Measurements from ENCODE around the gene PROCA1. TPM values are rescaled to one million over a fixed set of nuclear protein-coding genes. Genes with fewer than 3 reads are reported as not detected.
A peak's percentile ranks its signal among the peaks of the same experiment; 100 is the strongest.

Gene PROCA1
- total RNA-seq, 2 donors from 2014 or later: not detected

DNA sequence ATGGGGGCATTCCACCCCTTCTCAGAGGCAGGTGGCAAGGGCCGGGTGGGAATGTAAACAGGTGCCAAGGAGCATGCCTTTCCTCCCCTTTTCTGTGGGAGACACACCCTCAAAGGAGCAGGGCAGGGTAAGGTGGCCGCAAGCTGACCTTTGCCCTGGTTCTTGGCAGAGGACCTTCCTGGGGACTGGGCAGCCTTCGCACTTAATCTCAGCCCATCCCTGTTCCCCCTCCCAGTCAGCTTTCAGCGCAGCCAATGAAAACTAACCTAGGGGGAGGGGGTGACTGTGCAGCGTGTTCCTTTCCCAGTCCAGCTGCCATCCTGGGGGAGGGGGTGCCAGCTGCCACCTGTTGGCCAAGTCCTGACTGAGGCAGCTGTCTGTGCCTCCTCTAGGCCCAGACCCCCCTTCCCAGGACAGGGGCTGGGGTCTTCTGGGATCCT, 34.9 kb upstream of the PROCA1 start:
- Histone ChIP-seq H3K27ac (peak overlapping the region; percentile 93 to 98 (median 94)), H3K4me1 (peaks cover 71% of the 10 kb centered on the region), H3K27me3 (no peaks in the 10 kb centered on the region), H3K9me3 (no peaks in the 10 kb centered on the region), H3K36me3 (replicated peaks in 1 of 2; ENCODE audit: insufficient read depth in 1 of 2, low read depth in 2 of 2) (peaks cover 0 to 7% of the 10 kb centered on the region in 2 donors), H3K4me3 (no peak overlapping the region)
- 4 to 20% methylated on average over 1 to 5 of the region's 5 CpGs for WGBS, 2 donors
- no peak for TF ChIP-seq POLR2A (IDR thresholded peaks at IDR 0.05)
- TF ChIP-seq, protein P1, sequence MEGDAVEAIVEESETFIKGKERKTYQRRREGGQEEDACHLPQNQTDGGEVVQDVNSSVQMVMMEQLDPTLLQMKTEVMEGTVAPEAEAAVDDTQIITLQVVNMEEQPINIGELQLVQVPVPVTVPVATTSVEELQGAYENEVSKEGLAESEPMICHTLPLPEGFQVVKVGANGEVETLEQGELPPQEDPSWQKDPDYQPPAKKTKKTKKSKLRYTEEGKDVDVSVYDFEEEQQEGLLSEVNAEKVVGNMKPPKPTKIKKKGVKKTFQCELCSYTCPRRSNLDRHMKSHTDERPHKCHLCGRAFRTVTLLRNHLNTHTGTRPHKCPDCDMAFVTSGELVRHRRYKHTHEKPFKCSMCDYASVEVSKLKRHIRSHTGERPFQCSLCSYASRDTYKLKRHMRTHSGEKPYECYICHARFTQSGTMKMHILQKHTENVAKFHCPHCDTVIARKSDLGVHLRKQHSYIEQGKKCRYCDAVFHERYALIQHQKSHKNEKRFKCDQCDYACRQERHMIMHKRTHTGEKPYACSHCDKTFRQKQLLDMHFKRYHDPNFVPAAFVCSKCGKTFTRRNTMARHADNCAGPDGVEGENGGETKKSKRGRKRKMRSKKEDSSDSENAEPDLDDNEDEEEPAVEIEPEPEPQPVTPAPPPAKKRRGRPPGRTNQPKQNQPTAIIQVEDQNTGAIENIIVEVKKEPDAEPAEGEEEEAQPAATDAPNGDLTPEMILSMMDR (IDR thresholded peaks at IDR 0.05): no peak
- ATAC-seq (peak; percentile 56), DNase-seq (peak; percentile 83 to 93 (median 92))
- intact Hi-C loops (cut with DNase I): no loop called here

DNA sequence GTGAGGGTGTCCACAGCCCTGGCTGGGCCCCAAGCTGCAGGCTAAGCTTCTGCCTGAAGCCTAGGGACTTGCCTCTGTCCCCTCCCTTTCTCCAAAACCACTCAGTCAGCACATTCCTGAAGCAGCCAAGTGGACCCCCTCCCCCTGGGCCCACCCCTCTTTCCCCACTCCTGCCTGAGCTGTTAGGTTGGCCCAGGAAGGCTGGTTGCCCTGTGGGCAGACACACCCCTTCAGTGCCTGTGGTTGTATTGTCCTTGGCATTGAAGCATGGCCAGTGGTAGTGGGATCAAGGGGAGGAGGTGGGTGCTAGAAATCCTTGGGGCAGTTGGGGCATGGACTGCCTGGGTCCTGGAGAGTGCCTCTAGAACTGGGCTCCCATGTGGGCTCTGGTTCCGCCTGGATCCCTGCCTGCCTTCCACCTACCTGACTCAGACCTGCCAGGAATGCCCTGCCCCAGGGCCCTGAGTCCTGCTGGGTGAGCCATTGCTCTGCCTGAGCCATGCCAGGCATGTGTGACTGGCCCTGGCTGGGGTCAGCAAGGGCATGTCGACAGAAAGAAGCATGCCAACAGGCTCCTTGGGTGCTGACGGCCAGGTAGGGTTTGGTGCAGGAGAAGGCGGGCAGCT, 34.2 kb upstream of the PROCA1 start:
- ATAC-seq (peak; percentile 16), DNase-seq (peak; percentile 63 to 86 (median 68))
- 24% methylated on average over 4 of the region's 4 CpGs; no CpG with 5 or more reads in 1 of the 2 donors for WGBS, 2 donors
- no peak for TF ChIP-seq POLR2A (IDR thresholded peaks at IDR 0.05)
- TF ChIP-seq, protein P1 (IDR thresholded peaks at IDR 0.05): no peak
- H3K4me3 ChIP-seq: peak overlapping the region; percentile 67 to 91
- intact Hi-C loops (cut with DNase I): no loop called here
- no peaks in the 10 kb centered on the region for H3K9me3 ChIP-seq
- H3K27ac ChIP-seq: peak overlapping the region; percentile 93 to 98 (median 94)
- H3K4me1 ChIP-seq: peaks cover 70% of the 10 kb centered on the region
- H3K36me3 ChIP-seq (replicated peaks in 1 of 2; ENCODE audit: insufficient read depth in 1 of 2, low read depth in 2 of 2): peaks cover 0 to 7% of the 10 kb centered on the region in 2 donors
- H3K27me3 ChIP-seq: no peaks in the 10 kb centered on the region

DNA sequence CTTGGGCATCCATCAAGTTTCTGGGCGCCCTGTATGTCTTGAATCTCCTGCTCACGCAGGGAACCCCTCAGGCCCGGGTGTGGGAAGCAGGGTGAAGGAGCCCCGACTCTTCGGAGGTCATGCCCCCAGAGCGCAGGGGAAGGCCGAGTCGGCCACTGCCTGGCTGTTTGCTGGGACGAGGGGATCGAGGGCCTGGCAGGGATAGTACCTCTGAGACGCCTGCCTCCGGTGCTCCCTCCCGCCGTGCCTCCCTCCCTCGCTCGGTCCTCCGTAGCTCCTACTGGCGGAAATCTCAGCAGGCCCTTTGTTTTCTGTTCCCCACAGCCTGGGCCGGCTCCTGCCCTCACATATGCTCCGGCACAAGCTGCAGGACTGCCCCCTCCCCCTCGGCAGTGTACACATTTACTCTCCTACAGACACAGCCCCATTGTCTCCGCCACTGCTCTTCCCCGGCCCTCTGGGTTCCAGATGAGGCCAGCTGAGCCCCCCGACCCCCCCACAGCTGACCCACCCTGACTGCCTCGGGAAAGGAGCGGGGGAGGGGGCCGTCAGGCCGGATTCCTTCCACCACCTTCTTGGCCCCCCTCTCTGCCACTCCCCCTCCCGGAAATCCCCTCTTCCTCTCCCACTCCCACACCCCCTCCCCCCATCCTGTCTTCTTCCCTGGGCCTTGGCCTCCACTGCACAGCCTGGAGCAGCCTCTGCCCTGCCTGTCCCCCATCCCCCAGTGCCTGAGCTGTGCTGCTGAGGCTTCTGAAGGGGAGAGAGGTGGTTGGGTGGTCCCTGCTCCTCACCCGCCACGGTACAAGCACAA, 33.5 kb upstream of the PROCA1 start:
- Histone ChIP-seq H3K4me1 (peaks cover 63% of the 10 kb centered on the region), H3K27me3 (no peaks in the 10 kb centered on the region), H3K4me3 (peak overlapping the region; percentile 67 to 91), H3K27ac (peak overlapping the region; percentile 93 to 98 (median 94)), H3K9me3 (no peaks in the 10 kb centered on the region), H3K36me3 (replicated peaks in 1 of 2; ENCODE audit: insufficient read depth in 1 of 2, low read depth in 2 of 2) (peaks cover 0 to 7% of the 10 kb centered on the region in 2 donors)
- intact Hi-C loops (cut with DNase I): no loop called here
- WGBS, 2 donors: 0 to 3% methylated on average over 3 to 30 of the region's 31 CpGs
- DNase-seq (peak; percentile 64 to 76 (median 75)), ATAC-seq (no peak)
- TF ChIP-seq POLR2A (IDR thresholded peaks at IDR 0.05): peak; percentile 31 to 66 (median 58)
- TF ChIP-seq, protein P1 (IDR thresholded peaks at IDR 0.05): peak in 1 of 7 experiments; percentile 7

DNA sequence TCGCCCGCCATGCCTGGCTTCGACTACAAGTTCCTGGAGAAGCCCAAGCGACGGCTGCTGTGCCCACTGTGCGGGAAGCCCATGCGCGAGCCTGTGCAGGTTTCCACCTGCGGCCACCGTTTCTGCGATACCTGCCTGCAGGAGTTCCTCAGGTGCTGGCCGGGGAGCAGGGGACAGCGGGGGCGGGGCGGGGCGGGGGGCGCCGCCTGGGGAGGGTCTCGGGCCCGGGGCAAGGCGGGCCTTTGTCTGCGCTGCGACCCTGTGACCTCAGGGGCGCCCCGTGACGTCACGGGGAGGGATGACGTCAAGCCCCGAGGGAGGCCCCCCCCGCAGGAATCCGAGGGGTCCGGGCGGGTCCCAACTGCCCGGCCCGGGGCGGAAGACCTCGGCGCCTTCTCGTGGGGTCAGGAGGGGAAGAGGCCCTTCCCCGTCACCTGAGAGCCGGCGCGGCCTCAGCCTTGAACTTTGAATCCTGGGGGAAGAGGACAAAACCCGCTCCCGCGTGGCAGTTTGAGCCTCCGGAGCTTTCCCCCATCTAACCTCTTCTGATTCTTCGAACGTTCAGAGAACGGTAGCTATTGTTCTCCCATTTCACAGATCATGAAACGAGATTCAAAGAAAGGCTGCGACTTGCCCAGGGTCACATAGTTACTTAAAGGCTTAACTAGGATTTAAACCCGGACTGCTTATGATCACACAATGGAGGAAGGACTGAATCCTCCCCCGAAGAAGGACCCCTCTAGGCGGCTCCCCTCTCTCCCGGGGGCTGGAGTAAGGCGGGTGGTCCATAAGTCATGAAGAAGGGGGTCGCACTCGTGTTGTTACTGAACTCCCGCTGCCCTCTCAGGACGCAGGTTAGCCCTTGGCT, 32.6 kb upstream of the PROCA1 start:
- Histone ChIP-seq H3K4me1 (peaks cover 55% of the 10 kb centered on the region), H3K9me3 (no peaks in the 10 kb centered on the region), H3K27me3 (no peaks in the 10 kb centered on the region), H3K27ac (peak overlapping the region; percentile 93 to 98 (median 94)), H3K4me3 (peak overlapping the region; percentile 67 to 91), H3K36me3 (replicated peaks in 1 of 2; ENCODE audit: insufficient read depth in 1 of 2, low read depth in 2 of 2) (peaks cover 0 to 7% of the 10 kb centered on the region in 2 donors)
- DNase-seq (peak; percentile 39 to 69 (median 64)), ATAC-seq (peak; percentile 8)
- WGBS, 2 donors: 1 to 2% methylated on average over 15 to 49 of the region's 61 CpGs
- intact Hi-C loops (cut with DNase I): no loop called here
- TF ChIP-seq, protein P1 (IDR thresholded peaks at IDR 0.05): peak in 2 of 7 experiments; percentile 1 to 3
- peak in 2 of 3 donors; percentile 64 to 72 for TF ChIP-seq POLR2A (IDR thresholded peaks at IDR 0.05)
